NOMO-1 treated with dmso at 0.1 percent for 144 hours (cell line): ENCODE results near the gene B3GAT2.

Source experiments
- DNase-seq: peaks from one replicate; lab custom pipeline; 2025; ENCODE audit not compliant: unreplicated experiment; lab: John Stamatoyannopoulos, UW

Gene B3GAT2

GRCh38 chr6:70901324-70901723 lies 55.5 kb downstream of the B3GAT2 start:
- no peak for DNase-seq

GRCh38 chr6:70900047-70900446 lies 56.8 kb downstream of the B3GAT2 start:
- DNase-seq, result no peak

GRCh38 chr6:70894001-70894400 lies 62.9 kb downstream of the B3GAT2 start:
- no peak for DNase-seq

- no peak for DNase-seq
Measured at GRCh38 chr6:70889270-70889669, 67.6 kb downstream of the B3GAT2 start.

GRCh38 chr6:70886661-70887060 lies 70.2 kb downstream of the B3GAT2 start:
- no peak for DNase-seq

GRCh38 chr6:70886071-70886470 lies 70.8 kb downstream of the B3GAT2 start:
- no peak for DNase-seq

- peak; percentile 20 for DNase-seq
Measured at GRCh38 chr6:70884074-70884983, 72.5 kb downstream of the B3GAT2 start.

GRCh38 chr6:70879496-70879895 lies 77.4 kb downstream of the B3GAT2 start:
- no peak for DNase-seq

GRCh38 chr6:70874181-70874913 lies 82.5 kb downstream of the B3GAT2 start:
- DNase-seq, result no peak

- DNase-seq, result no peak
Measured at GRCh38 chr6:70872469-70872868, 84.4 kb downstream of the B3GAT2 start.

- no peak for DNase-seq
Measured at GRCh38 chr6:70864401-70864800, 92.5 kb downstream of the B3GAT2 start.

GRCh38 chr6:70863343-70863742 lies 93.5 kb downstream of the B3GAT2 start:
- DNase-seq, result no peak

GRCh38 chr6:70860920-70861319 lies 95.9 kb downstream of the B3GAT2 start:
- no peak for DNase-seq

GRCh38 chr6:70860045-70860444 lies 96.8 kb downstream of the B3GAT2 start:
- no peak for DNase-seq

- DNase-seq, result no peak
Measured at GRCh38 chr6:70857387-70858077, 99.3 kb downstream of the B3GAT2 start.

GRCh38 chr6:70852667-70853246 lies 104.1 kb downstream of the B3GAT2 start:
- DNase-seq, result no peak

GRCh38 chr6:70849348-70850069 lies 107.4 kb downstream of the B3GAT2 start:
- DNase-seq, result no peak

- no peak for DNase-seq
Measured at GRCh38 chr6:70847106-70848084, 109.5 kb downstream of the B3GAT2 start.

GRCh38 chr6:70846207-70846835 lies 110.5 kb downstream of the B3GAT2 start:
- no peak for DNase-seq
